Measurements from ENCODE around the gene SSTR5. TPM values are rescaled to one million over a fixed set of nuclear protein-coding genes. Genes with fewer than 3 reads are reported as not detected.
"Not testable (repeated sequence)": the region's sequence is repeated elsewhere in the genome, so short reads cannot be mapped to it uniquely, and the experiment has no call there.

SSTR5 gene
- total RNA-seq, 1 experiment from 2014 or later, result not detected

GRCh38 chr16:1079786-1080525, 7.4 kb downstream of the SSTR5 start:
- in situ Hi-C loops (cut with HindIII; ENCODE audit: low pct_unique_long_range_greater_than_20kb, low sequenced_read_pairs), result no loop called here
- DNase-seq (ENCODE audit: low read depth, low spot score), result no peak

DNA sequence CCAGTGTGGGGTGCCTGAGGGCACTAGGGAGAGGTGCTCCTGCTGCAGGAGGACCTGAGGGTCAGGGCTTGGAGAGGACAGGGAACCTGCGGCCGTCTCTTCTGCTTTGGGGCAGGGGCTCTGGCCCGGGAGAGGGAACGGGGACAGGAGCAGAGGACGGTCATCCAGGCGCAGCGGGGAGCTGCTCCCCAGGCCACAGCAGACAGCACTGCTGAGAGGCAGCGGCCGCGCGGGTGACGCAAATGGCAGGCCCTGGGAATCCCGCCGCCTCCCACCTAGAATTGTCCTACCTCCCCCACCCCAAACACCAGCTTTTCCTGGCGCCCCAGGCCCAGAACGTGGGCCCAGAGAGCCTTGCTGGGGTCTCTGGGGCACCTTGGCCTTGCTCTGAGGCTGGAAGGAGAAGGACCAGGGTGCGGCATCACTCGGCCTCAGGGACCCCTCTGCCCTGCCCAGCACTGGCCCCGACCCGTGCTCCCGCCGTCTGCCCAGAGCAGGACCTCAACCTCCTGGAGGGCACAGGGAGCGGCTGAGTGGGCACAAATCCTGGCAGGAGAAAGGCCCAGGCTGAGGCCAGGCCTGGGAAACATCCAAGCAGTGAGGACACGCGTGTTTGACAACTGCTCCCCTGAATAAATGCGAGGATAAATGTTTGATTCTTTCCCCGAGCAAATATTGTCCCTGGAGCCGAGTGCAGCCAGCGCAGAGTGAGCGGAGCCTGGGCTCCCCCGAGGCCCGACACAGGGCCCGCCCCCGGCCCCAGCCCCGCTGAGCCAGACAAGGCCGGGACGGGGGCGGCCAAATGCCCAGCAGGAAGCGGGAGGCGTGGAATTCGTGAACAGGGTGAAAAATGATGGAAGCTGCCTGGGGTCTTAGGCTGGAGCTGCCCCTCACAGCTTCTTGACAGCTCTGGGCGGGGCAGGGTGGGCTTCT, 8.5 kb downstream of the SSTR5 start:
- DNase-seq (ENCODE audit: low read depth, low spot score), result no peak
- in situ Hi-C loops (cut with HindIII; ENCODE audit: low pct_unique_long_range_greater_than_20kb, low sequenced_read_pairs), result no loop called here

GRCh38 chr16:1081734-1082265, 9.3 kb downstream of the SSTR5 start:
- in situ Hi-C loops (cut with HindIII; ENCODE audit: low pct_unique_long_range_greater_than_20kb, low sequenced_read_pairs), result no loop called here
- DNase-seq (ENCODE audit: low read depth, low spot score), result no peak

DNA sequence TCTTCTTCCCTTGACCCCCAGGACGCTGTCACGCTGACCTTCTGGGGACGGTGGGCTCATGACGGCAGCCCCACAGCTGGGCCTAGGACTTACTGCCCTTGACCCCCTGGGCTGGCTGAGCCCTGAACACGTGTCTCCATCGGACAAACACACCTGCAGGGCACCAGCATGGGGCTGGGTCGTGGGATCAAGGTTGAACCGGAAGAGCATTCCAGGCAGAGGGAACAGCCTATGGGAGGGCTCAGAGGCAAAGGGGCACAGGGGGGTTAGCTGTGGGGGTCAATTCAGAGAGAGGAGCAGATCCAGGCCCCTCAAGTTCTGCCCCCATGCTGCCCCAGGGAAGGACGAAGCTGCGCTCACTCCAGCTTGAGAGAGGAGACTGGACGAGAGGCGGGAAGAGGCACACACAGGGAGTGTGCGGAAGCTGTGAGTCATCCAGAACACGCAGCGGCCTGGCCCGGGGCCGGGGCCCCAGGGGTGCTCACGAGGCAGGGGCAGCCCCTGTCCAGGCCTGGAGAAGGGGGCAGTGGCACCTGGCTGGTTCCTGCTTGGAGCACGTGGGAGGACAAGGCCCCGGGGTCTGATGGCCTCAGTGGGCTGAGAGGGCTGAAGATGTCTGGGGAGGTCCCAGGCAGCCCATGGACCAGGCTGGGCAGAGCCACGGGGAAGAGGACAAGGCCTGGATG, 9.9 kb downstream of the SSTR5 start:
- no peak for DNase-seq (ENCODE audit: low read depth, low spot score)

DNA sequence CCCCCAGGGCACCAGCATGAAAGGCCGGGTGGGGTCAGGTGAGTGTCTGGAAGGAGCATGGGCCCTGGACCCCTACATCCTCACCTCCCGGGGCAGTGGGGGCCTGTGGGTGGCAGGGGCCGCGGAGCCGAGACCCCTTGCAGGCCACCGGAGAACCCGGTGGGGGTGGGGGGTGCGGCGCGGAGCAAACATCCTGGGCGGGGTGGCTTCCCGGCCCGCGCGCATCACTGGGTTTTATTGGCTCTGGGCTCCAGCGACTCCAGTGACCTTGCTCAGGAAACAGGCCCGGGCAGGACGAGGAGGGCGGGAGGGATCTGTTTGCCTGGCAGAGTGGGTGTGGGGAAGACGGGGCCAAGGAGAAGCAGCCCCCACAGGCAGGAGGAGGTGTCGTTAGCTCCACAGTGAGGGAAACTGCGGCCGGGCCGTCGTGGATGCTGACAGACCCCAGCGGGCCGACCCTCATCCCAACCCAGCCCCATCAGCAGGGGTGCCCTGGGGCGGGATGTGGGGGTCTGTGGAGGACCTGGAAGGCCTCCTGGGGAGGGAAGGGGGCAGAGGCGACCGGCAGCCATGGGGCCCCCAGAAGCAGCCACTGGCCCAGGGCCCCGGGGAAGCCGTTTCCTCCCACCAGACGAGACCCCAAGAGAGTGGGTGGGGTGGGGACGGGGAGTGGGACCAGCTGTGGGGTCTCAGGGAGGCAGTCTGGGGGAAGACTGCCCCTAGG, 10.6 kb downstream of the SSTR5 start:
- DNase-seq (ENCODE audit: low read depth, low spot score), result no peak
- in situ Hi-C loops (cut with HindIII; ENCODE audit: low pct_unique_long_range_greater_than_20kb, low sequenced_read_pairs), result no loop called here

More for the DNA sequence above, 9.9 kb downstream of the SSTR5 start:
- in situ Hi-C loops (cut with HindIII; ENCODE audit: low pct_unique_long_range_greater_than_20kb, low sequenced_read_pairs), result no loop called here

GRCh38 chr16:1084971-1085370, 12.4 kb downstream of the SSTR5 start:
- DNase-seq (ENCODE audit: low read depth, low spot score), result no peak
- in situ Hi-C loops (cut with HindIII; ENCODE audit: low pct_unique_long_range_greater_than_20kb, low sequenced_read_pairs), result no loop called here

- DNase-seq (ENCODE audit: low read depth, low spot score); in situ Hi-C loops (cut with HindIII; ENCODE audit: low pct_unique_long_range_greater_than_20kb, low sequenced_read_pairs): not testable (repeated sequence)
These were observed 13.9 kb downstream of the SSTR5 start for GRCh38 chr16:1086443-1086842.

- in situ Hi-C loops (cut with HindIII; ENCODE audit: low pct_unique_long_range_greater_than_20kb, low sequenced_read_pairs), result no loop called here
- no peak for DNase-seq (ENCODE audit: low read depth, low spot score)
These were observed 16.0 kb downstream of the SSTR5 start for GRCh38 chr16:1088295-1089170.

- no peak for DNase-seq (ENCODE audit: low read depth, low spot score)
- in situ Hi-C loops (cut with HindIII; ENCODE audit: low pct_unique_long_range_greater_than_20kb, low sequenced_read_pairs), result no loop called here
These were observed 16.9 kb downstream of the SSTR5 start for GRCh38 chr16:1089439-1089821.

- DNase-seq (ENCODE audit: low read depth, low spot score), result no peak
- in situ Hi-C loops (cut with HindIII; ENCODE audit: low pct_unique_long_range_greater_than_20kb, low sequenced_read_pairs), result no loop called here
These were observed 17.5 kb downstream of the SSTR5 start for GRCh38 chr16:1089822-1090619.

DNA sequence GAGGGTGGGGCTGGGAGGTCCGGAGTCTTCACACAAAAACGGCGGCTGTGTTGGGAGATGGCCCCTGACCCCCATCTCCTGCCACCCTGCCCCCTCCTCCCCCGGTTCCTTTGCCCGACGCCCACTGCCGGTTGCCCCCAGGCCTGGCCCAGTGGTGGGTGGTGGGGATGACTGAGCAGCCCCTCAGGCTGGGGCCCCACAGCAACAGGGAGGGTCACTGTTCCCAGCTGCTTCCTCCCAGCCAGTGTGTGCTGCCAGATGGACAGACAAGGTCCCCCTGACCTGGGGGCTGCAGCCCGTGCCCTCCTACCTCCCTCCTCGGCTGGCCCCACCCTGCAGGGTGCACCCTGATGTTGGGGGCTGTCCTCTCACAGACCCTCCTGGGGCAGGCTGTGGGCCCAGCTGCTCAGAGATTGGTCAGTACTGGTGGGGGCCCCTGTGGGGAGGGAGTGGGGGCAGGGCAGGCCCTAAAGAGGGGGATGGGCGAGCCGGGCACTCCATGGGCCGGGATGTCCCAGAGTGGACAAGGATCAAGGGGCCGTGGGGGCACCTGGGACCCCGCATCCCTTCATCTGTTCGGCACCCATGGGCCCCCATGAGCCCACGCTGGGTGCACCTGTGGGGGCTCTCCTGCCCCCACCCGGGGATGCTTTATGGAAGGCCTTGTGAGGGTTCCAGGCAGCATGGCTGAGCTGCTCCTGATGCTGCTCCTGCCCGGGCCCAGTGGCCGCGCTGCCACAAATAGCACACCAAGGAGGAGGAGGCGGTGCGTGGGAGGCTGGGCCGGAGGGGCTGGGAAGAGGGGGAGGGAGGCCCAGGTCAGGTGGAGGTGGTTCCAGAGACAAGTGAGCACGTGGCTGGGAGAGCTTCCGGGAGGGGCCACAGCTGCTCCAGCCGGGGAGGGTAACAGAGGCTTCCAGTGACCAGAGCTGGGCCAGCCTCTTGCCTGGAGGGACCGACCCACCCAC, 18.4 kb downstream of the SSTR5 start:
- in situ Hi-C loops (cut with HindIII; ENCODE audit: low pct_unique_long_range_greater_than_20kb, low sequenced_read_pairs), result no loop called here
- no peak for DNase-seq (ENCODE audit: low read depth, low spot score)

DNA sequence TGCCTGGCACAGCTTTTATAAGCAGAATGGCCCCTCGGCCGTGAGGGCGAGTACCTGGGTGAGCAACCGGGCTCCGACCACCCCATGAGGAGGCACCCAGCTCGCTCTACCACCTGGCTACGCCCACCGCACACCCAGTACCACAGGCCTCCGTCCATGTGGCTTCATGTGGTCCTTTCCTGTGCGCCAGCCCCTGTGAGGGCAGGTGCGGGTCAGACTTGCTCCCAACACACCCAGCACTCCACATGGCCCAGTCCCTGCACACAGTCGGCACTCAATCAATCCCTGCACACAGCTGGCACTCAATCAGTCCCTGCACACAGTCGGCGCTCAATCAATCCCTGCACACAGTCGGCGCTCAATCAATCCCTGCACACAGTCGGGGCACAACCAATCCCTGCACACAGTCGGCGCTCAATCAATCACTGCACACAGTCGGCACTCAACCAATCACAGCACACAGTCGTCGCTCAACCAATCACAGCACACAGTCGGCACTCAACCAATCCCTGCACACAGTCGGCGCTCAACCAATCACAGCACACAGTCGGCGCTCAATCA, 19.5 kb downstream of the SSTR5 start:
- in situ Hi-C loops (cut with HindIII; ENCODE audit: low pct_unique_long_range_greater_than_20kb, low sequenced_read_pairs), result no loop called here
- DNase-seq (ENCODE audit: low read depth, low spot score), result no peak

- in situ Hi-C loops (cut with HindIII; ENCODE audit: low pct_unique_long_range_greater_than_20kb, low sequenced_read_pairs), result not testable (repeated sequence)
These were observed 20.2 kb downstream of the SSTR5 start for GRCh38 chr16:1092685-1093283.

More at GRCh38 chr16:1092685-1093283, 20.2 kb downstream of the SSTR5 start:
- DNase-seq (ENCODE audit: low read depth, low spot score), result not testable (repeated sequence)
